ENCODE data around the gene AUP1. TPM values are rescaled to one million over a fixed set of nuclear protein-coding genes. Genes with fewer than 3 reads are reported as not detected.

Gene AUP1
- polyA plus RNA-seq, 4 donors, result 95.8 to 113 (median 110) TPM

Other genes starting within 250 kb of the AUP1 start
- 1 to 10 TPM; 1.8 to 3.1 (median 2.3) TPM for gene SLC4A5, start 186.3 kb downstream of the AUP1 start, polyA plus RNA-seq (ENCODE audit: insufficient read length in 4 of 4)
- gene DCTN1, start 149.4 kb downstream of the AUP1 start, polyA plus RNA-seq (ENCODE audit: insufficient read length in 4 of 4), result 100 to 1,000 TPM; 146 to 166 (median 153) TPM
- 1 to 10 TPM; 5.0 to 9.5 (median 7.2) TPM for gene C2orf81, start 108.1 kb downstream of the AUP1 start, polyA plus RNA-seq (ENCODE audit: insufficient read length in 4 of 4)
- gene WDR54, start 108.0 kb downstream of the AUP1 start, polyA plus RNA-seq (ENCODE audit: insufficient read length in 4 of 4), result 10 to 100 TPM; 36.7 to 44.2 (median 40.9) TPM
- 10 to 100 TPM; 62.1 to 79.9 (median 66.2) TPM for gene RTKN, start 87.8 kb downstream of the AUP1 start, polyA plus RNA-seq (ENCODE audit: insufficient read length in 4 of 4)
- gene INO80B, start 74.6 kb downstream of the AUP1 start, polyA plus RNA-seq (ENCODE audit: insufficient read length in 4 of 4), result 10 to 100 TPM; 20.2 to 29.5 (median 24.5) TPM
- 100 to 1,000 TPM in 3 of 4 donors, 10 to 100 TPM in 1; 94.9 to 132 (median 109) TPM for gene WBP1, start 71.3 kb downstream of the AUP1 start, polyA plus RNA-seq (ENCODE audit: insufficient read length in 4 of 4)
- 10 to 100 TPM; 47.9 to 58.5 (median 53.1) TPM for gene MOGS, start 64.3 kb downstream of the AUP1 start, polyA plus RNA-seq (ENCODE audit: insufficient read length in 4 of 4)
- 10 to 100 TPM; 36.6 to 67.9 (median 44.6) TPM for gene MRPL53, start 57.0 kb downstream of the AUP1 start, polyA plus RNA-seq (ENCODE audit: insufficient read length in 4 of 4)
- 10 to 100 TPM in 2 of 4 donors, 1 to 10 TPM in 2; 8.0 to 12.1 (median 10.1) TPM for gene CCDC142, start 46.7 kb downstream of the AUP1 start, polyA plus RNA-seq (ENCODE audit: insufficient read length in 4 of 4)
- 10 to 100 TPM; 27.5 to 32.6 (median 31.2) TPM for gene TTC31, start 46.6 kb downstream of the AUP1 start, polyA plus RNA-seq (ENCODE audit: insufficient read length in 4 of 4)
- 1 to 10 TPM; 1.9 to 4.0 (median 3.2) TPM for gene LBX2, start 30.1 kb downstream of the AUP1 start, polyA plus RNA-seq (ENCODE audit: insufficient read length in 4 of 4)
- 10 to 100 TPM; 23.7 to 30.3 (median 25.8) TPM for gene PCGF1, start 22.0 kb downstream of the AUP1 start, polyA plus RNA-seq (ENCODE audit: insufficient read length in 4 of 4)
- gene TLX2, start 15.3 kb downstream of the AUP1 start, polyA plus RNA-seq (ENCODE audit: insufficient read length in 4 of 4), result under 1 TPM in 1 of 4 donors, not detected in 3; 0.26 TPM
- gene DQX1, start 3.5 kb downstream of the AUP1 start, polyA plus RNA-seq (ENCODE audit: insufficient read length in 4 of 4), result under 1 TPM; 0.19 to 0.56 (median 0.53) TPM
- gene HTRA2, start 227 bp upstream of the AUP1 start, polyA plus RNA-seq (ENCODE audit: insufficient read length in 4 of 4), result 10 to 100 TPM; 33.8 to 39.3 (median 37.6) TPM
- gene LOXL3, start 24.2 kb upstream of the AUP1 start, polyA plus RNA-seq (ENCODE audit: insufficient read length in 4 of 4), result 10 to 100 TPM in 3 of 4 donors, 1 to 10 TPM in 1; 9.2 to 11.3 (median 10.4) TPM
- gene DOK1, start 25.0 kb upstream of the AUP1 start, polyA plus RNA-seq (ENCODE audit: insufficient read length in 4 of 4), result 10 to 100 TPM in 1 of 4 donors, 1 to 10 TPM in 3; 7.8 to 10.2 (median 8.7) TPM
- 1 to 10 TPM in 2 of 4 donors, under 1 TPM in 2; 0.40 to 1.5 (median 1.0) TPM for gene M1AP, start 118.6 kb upstream of the AUP1 start, polyA plus RNA-seq (ENCODE audit: insufficient read length in 4 of 4)
- 1 to 10 TPM; 6.7 to 8.1 (median 7.6) TPM for gene SEMA4F, start 124.5 kb upstream of the AUP1 start, polyA plus RNA-seq (ENCODE audit: insufficient read length in 4 of 4)

Measured in right renal pelvis (tissue), 4 donors.